Peyer's patch (tissue), 4 donors: ENCODE results near the gene OR5C1. TPM values are rescaled to one million over a fixed set of nuclear protein-coding genes. Genes with fewer than 3 reads are reported as not detected.
"Not testable (repeated sequence)": the region's sequence is repeated elsewhere in the genome, so short reads cannot be mapped to it uniquely, and the experiment has no call there.

Experiments used
- DNase-seq, 3 donors: peaks; one replicate each; pipeline ENCODE4 v3.0.0-alpha.2; 2017 to 2019
- H3K27ac ChIP-seq, 4 donors: fragments of 200-600 bp; sonication (generic); one replicate each; pipeline ENCODE4 v1.5.1; 2016 to 2019
- H3K27me3 ChIP-seq, 2 donors: fragments of 200-600 bp; sonication (generic); one replicate each; pipeline ENCODE4 v1.5.1; 2019
- H3K36me3 ChIP-seq, 3 donors: fragments of 200-600 bp; sonication (generic); one replicate each; pipeline ENCODE4 v1.5.1; 2016 to 2019
- H3K4me1 ChIP-seq, 4 donors: fragments of 200-600 bp; sonication (generic); one replicate each; pipeline ENCODE4 v1.5.1; 2016 to 2019
- H3K4me3 ChIP-seq, 4 donors: fragments of 200-600 bp; sonication (generic); 1 replicate in 3 of 4; 2 replicates in 1 of 4; pipeline ENCODE4 v1.5.1; 2016 to 2019; ENCODE audit warnings: mild to moderate bottlenecking in 1 of 4
- H3K9me3 ChIP-seq, 4 donors: fragments of 200-600 bp; sonication (generic); one replicate each; pipeline ENCODE4 v1.5.1; 2016 to 2019; ENCODE audit warnings: mild to moderate bottlenecking in 1 of 4
- POLR2A ChIP-seq, 2 donors: fragments of 450-650 bp; IDR thresholded peaks; one replicate each; pipeline ENCODE4 v1.5.1; 2017; ENCODE audit warnings: antibody characterized with exemption in 2 of 2, mild to moderate bottlenecking in 2 of 2, moderate library complexity in 2 of 2
- total RNA-seq, 4 donors: library from RNA; depleted of rRNA; stranded (reverse); fragments of >200 nt; gene quantifications; one replicate each; pipeline ENCODE4 v1.1.0, GENCODE V29; 2016
- TF ChIP-seq, protein P1 (sequence below), 6 experiments: fragments of 450-650 bp in 4 of 6; fragments of 200-600 bp in 2 of 6; sonication (generic) in 1 of 6; IDR thresholded peaks; one replicate each; pipeline ENCODE4 v1.5.1; 2017 to 2019; ENCODE audit warnings: antibody characterized with exemption in 6 of 6, mild to moderate bottlenecking in 3 of 6, moderate library complexity in 1 of 6

OR5C1 gene
- total RNA-seq, 4 donors from 2014 or later: not detected

DNA sequence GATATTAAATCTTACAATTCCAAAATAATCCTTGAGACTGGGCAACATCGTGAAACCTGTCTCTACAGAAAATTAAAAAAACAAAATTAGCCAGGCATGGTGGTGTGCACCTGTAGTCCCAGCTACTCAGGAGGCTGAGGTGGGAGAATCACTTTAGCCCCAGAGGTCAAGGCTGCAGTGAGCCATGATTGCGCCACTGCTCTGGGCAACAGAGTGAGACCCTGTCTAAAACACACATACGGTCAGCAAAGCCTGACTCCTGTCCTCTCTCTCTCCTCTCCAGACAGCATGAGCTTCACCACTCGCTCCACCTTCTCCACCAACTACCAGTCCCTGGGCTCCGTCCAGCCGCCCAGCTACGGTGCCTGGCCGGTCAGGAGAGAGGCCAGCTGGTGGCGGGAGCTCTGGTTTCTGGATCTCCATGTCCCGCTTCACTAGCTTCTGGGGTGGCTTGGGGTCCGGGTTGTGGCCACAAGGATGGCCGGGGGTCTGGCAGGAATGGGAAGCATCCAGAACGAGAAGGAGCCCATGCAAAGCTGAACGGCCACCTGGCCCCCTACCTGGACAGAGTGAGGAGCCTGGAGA lies 48.6 kb downstream of the OR5C1 start:
- DNase-seq: no peak
- TF ChIP-seq, protein P1, sequence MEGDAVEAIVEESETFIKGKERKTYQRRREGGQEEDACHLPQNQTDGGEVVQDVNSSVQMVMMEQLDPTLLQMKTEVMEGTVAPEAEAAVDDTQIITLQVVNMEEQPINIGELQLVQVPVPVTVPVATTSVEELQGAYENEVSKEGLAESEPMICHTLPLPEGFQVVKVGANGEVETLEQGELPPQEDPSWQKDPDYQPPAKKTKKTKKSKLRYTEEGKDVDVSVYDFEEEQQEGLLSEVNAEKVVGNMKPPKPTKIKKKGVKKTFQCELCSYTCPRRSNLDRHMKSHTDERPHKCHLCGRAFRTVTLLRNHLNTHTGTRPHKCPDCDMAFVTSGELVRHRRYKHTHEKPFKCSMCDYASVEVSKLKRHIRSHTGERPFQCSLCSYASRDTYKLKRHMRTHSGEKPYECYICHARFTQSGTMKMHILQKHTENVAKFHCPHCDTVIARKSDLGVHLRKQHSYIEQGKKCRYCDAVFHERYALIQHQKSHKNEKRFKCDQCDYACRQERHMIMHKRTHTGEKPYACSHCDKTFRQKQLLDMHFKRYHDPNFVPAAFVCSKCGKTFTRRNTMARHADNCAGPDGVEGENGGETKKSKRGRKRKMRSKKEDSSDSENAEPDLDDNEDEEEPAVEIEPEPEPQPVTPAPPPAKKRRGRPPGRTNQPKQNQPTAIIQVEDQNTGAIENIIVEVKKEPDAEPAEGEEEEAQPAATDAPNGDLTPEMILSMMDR (IDR thresholded peaks at IDR 0.05): no peak
- no peak for TF ChIP-seq POLR2A (IDR thresholded peaks at IDR 0.05)
- H3K4me3 ChIP-seq: no peak overlapping the region
- H3K36me3 ChIP-seq: no peaks in the 10 kb centered on the region
- no peak overlapping the region for H3K27ac ChIP-seq
- H3K4me1 ChIP-seq: no peaks in the 10 kb centered on the region
- H3K9me3 ChIP-seq: no peaks in the 10 kb centered on the region
- no peaks in the 10 kb centered on the region for H3K27me3 ChIP-seq

DNA sequence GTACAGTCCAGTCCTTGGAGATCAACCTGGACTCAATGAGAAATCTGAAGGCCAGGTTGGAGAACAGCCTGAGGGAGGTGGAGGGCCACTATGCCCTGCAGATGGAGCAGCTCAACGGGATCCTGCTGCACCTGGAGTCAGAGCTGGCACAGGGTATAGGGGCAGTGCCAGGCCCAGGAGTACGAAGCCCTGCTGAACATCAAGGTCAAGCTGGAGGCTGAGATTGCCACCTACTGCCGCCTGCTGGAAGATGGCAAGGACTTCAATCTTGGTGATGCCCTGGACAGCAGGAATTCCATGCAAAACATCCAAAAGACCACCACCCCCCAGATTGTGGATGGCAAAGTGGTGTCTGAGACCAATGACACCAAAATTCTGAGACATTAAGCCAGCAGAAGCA lies 49.7 kb downstream of the OR5C1 start:
- DNase-seq, H3K9me3 ChIP-seq: not testable (repeated sequence)

More for the DNA sequence above, 49.7 kb downstream of the OR5C1 start:
- H3K27me3 ChIP-seq, H3K4me1 ChIP-seq, H3K27ac ChIP-seq, H3K36me3 ChIP-seq, H3K4me3 ChIP-seq: not testable (repeated sequence)

Other genes starting within 250 kb of the OR5C1 start
- gene OR1N2, start 235.8 kb upstream of the OR5C1 start, total RNA-seq: not detected
- gene OR1L8, start 205.5 kb upstream of the OR5C1 start, total RNA-seq: not detected
- not detected for gene OR1Q1, start 174.2 kb upstream of the OR5C1 start, total RNA-seq
- 1 to 10 TPM in 1 of 4 donors, not detected in 3; 1.4 TPM for gene OR1B1, start 131.3 kb upstream of the OR5C1 start, total RNA-seq
- gene OR1L1, start 127.2 kb upstream of the OR5C1 start, total RNA-seq: not detected
- gene OR1L3, start 113.8 kb upstream of the OR5C1 start, total RNA-seq: not detected
- not detected for gene OR1L4, start 64.9 kb upstream of the OR5C1 start, total RNA-seq
- gene OR1L6, start 46.6 kb upstream of the OR5C1 start, total RNA-seq: not detected
- not detected for gene OR1K1, start 11.2 kb downstream of the OR5C1 start, total RNA-seq
- 10 to 100 TPM in 3 of 4 donors, 1 to 10 TPM in 1; 7.0 to 33.8 (median 14.6) TPM for gene PDCL, start 39.7 kb downstream of the OR5C1 start, total RNA-seq
- 10 to 100 TPM; 27.9 to 48.7 (median 41.7) TPM for gene RC3H2, start 116.4 kb downstream of the OR5C1 start, total RNA-seq
- gene ZBTB6, start 124.4 kb downstream of the OR5C1 start, total RNA-seq: 10 to 100 TPM in 1 of 4 donors, 1 to 10 TPM in 3; 5.6 to 14.9 (median 7.7) TPM
- gene ZBTB26, start 142.6 kb downstream of the OR5C1 start, total RNA-seq: 10 to 100 TPM in 1 of 4 donors, 1 to 10 TPM in 3; 3.2 to 18.2 (median 6.1) TPM
- gene RABGAP1, start 152.1 kb downstream of the OR5C1 start, total RNA-seq: 10 to 100 TPM; 45.0 to 92.4 (median 49.7) TPM
- gene GPR21, start 244.7 kb downstream of the OR5C1 start, total RNA-seq: 1 to 10 TPM in 3 of 4 donors, not detected in 1; 1.9 to 2.5 (median 1.9) TPM